A549 (cell line): ENCODE data around the gene SHBG.

ENCODE experiments used
- BHLHE40 ChIP-seq: IDR thresholded peaks from 2 replicates; pipeline ENCODE4 v1.6.1; 2012; ENCODE audit warnings: low read depth, low read length, inconsistent platforms
- CTCF ChIP-seq: fragments of >200 bp; sonication (Bioruptor Twin); formaldehyde crosslinking; IDR thresholded peaks from 3 replicates; pipeline ENCODE4 v1.5.1; 2016
- ELK1 ChIP-seq: fragments of 150-350 bp; IDR thresholded peaks from 2 replicates; pipeline ENCODE4 v1.6.1; 2014; ENCODE audit warnings: low read depth, mild to moderate bottlenecking, low read length
- HMGXB4 ChIP-seq: fragments of 250-450 bp; sonication (Bioruptor Pico); IDR thresholded peaks from 2 replicates; pipeline ENCODE4 v1.5.0; 2021; ENCODE audit warnings: mild to moderate bottlenecking, moderate library complexity, borderline replicate concordance
- KDM5A ChIP-seq: fragments of 200-600 bp; sonication (generic); IDR thresholded peaks from 2 replicates; pipeline ENCODE4 v1.6.1; 2016; ENCODE audit warnings: antibody characterized with exemption, mild to moderate bottlenecking
- MAX ChIP-seq: IDR thresholded peaks from 2 replicates; pipeline ENCODE4 v1.6.1; 2012
- POLR2A ChIP-seq: IDR thresholded peaks from 2 replicates; pipeline ENCODE4 v1.6.1; 2012; ENCODE audit warnings: mild to moderate bottlenecking, low read length
- POLR2AphosphoS2 ChIP-seq: conservative IDR thresholded peaks from 2 replicates; pipeline ENCODE4 v1.6.1; 2012; ENCODE audit warnings: low read length, improper control_type of control experiment, inconsistent platforms
- RCOR1 ChIP-seq: fragments of 150-350 bp; IDR thresholded peaks from 2 replicates; pipeline ENCODE4 v1.6.1; 2014; ENCODE audit warnings: antibody characterized with exemption, low read length, low read depth
- RFX5 ChIP-seq: fragments of 450-650 bp; IDR thresholded peaks from 2 replicates; pipeline ENCODE4 v1.7.1; 2014; ENCODE audit warnings: antibody characterized with exemption, mild to moderate bottlenecking, moderate library complexity
- SREBF2 ChIP-seq: fragments of 450-650 bp; IDR thresholded peaks from 2 replicates; pipeline ENCODE4 v1.6.1; 2014; ENCODE audit warnings: mild to moderate bottlenecking, moderate library complexity
- USF2 ChIP-seq: fragments of 450-650 bp; IDR thresholded peaks from 2 replicates; pipeline ENCODE4 v1.6.1; 2014; ENCODE audit warnings: antibody characterized with exemption

GRCh38 chr17:7650509-7651096 is 20.7 kb downstream of the SHBG start, which contains the start of gene ATP1B2:
- no peak for TF ChIP-seq CTCF
- TF ChIP-seq MAX: no peak
- TF ChIP-seq ELK1: no peak
- no peak for TF ChIP-seq SREBF2
- no peak for TF ChIP-seq RCOR1
- no peak for TF ChIP-seq KDM5A
- no peak for TF ChIP-seq HMGXB4 (CRISPR knock-in tag)
- no peak for TF ChIP-seq POLR2AphosphoS2
- TF ChIP-seq USF2: no peak
- no peak for TF ChIP-seq POLR2A
- no peak for TF ChIP-seq BHLHE40
- no peak for TF ChIP-seq RFX5
